ENCODE data around the gene SLC22A31.
"Not testable (repeated sequence)": the region's sequence is repeated elsewhere in the genome, so short reads cannot be mapped to it uniquely, and the experiment has no call there.

The SLC22A31 gene

GRCh38 chr16:89192956-89193575 lies 7.3 kb downstream of the SLC22A31 start:
- peak; percentile 80 for DNase-seq

GRCh38 chr16:89192186-89192955 lies 8.0 kb downstream of the SLC22A31 start:
- DNase-seq: peak; percentile 86

- DNase-seq: no peak
Observed at GRCh38 chr16:89191901-89192185, 8.5 kb downstream of the SLC22A31 start.

GRCh38 chr16:89191033-89191900 lies 9.1 kb downstream of the SLC22A31 start:
- DNase-seq: no peak

- DNase-seq: no peak
Observed at GRCh38 chr16:89190150-89190958, 10.0 kb downstream of the SLC22A31 start.

GRCh38 chr16:89189358-89190025 lies 10.8 kb downstream of the SLC22A31 start:
- peak; percentile 28 for DNase-seq

GRCh38 chr16:89188471-89189357 lies 11.6 kb downstream of the SLC22A31 start:
- not testable (repeated sequence) for DNase-seq

- DNase-seq: no peak
Observed at GRCh38 chr16:89187770-89188392, 12.5 kb downstream of the SLC22A31 start.

- DNase-seq: no peak
Observed at GRCh38 chr16:89187032-89187769, 13.1 kb downstream of the SLC22A31 start.

GRCh38 chr16:89186593-89187031 lies 13.7 kb downstream of the SLC22A31 start:
- DNase-seq: not testable (repeated sequence)

- DNase-seq: not testable (repeated sequence)
Observed at GRCh38 chr16:89185887-89186592, 14.3 kb downstream of the SLC22A31 start.

GRCh38 chr16:89184933-89185794 lies 15.2 kb downstream of the SLC22A31 start:
- no peak for DNase-seq

- DNase-seq: no peak
Observed at GRCh38 chr16:89184677-89184932, 15.7 kb downstream of the SLC22A31 start.

GRCh38 chr16:89183975-89184676 lies 16.2 kb downstream of the SLC22A31 start:
- DNase-seq: no peak

- no peak for DNase-seq
Observed at GRCh38 chr16:89183463-89183862, 16.9 kb downstream of the SLC22A31 start.

GRCh38 chr16:89179656-89180315 lies 20.6 kb downstream of the SLC22A31 start:
- no peak for DNase-seq

- no peak for DNase-seq
Observed at GRCh38 chr16:89179148-89179484, 21.2 kb downstream of the SLC22A31 start.
